ENCODE results near the gene CHFR.
"Not testable (repeated sequence)": the region's sequence is repeated elsewhere in the genome, so short reads cannot be mapped to it uniquely, and the experiment has no call there.

Gene CHFR

GRCh38 chr12:132812631-132813305 lies 74.6 kb downstream of the CHFR start:
- WGBS (ENCODE audit: insufficient coverage) = 95% methylated on average over 5 of the region's 8 CpGs
- CTCF ChIA-PET = interaction anchor here (1.2 kb wide), 1 partner anchor 10 kb away, joined by 3 read pairs; no protein-coding TSS in a partner anchor
- no peak overlapping the region for H3K27ac ChIP-seq (ENCODE audit: insufficient read depth in 1 of 2, low read depth in 1 of 2, low read length in 2 of 2, poor library complexity in 1 of 2, severe bottlenecking in 2 of 2)
- peaks cover 0 to 2% (median 0%) of the 10 kb centered on the region in 5 experiments for H3K9me3 ChIP-seq (ENCODE audit: control extremely low read depth in 1 of 5, control insufficient read depth in 4 of 5, insufficient read depth in 2 of 5, low read depth in 1 of 5, low read length in 4 of 5)
- no peak overlapping the region for H3K4me3 ChIP-seq (ENCODE audit: control insufficient read depth in 1 of 7, extremely low read depth in 1 of 7, insufficient read depth in 4 of 7, low read depth in 2 of 7, low read length in 6 of 7)
- H3K27me3 ChIP-seq (replicated peaks in 2 of 5; ENCODE audit: control insufficient read depth in 4 of 5, insufficient read depth in 5 of 5, low read length in 4 of 5) = no peaks in the 10 kb centered on the region
- H3K36me3 ChIP-seq (ENCODE audit: control insufficient read depth in 4 of 4, insufficient read depth in 4 of 4, low read length in 3 of 4) = peaks cover 12 to 62% (median 38%) of the 10 kb centered on the region in 4 experiments
- H3K4me1 ChIP-seq (ENCODE audit: control extremely low read depth in 1 of 4, control insufficient read depth in 4 of 4, insufficient read depth in 4 of 4, low read length in 3 of 4) = no peaks in the 10 kb centered on the region
- DNase-seq = peak in 2 of 3 donors; percentile 28 to 52
- POLR2A ChIA-PET = no interaction called here

GRCh38 chr12:132809391-132809790 lies 78.0 kb downstream of the CHFR start:
- CTCF ChIA-PET = interaction anchor here (0.9 to 1.4 kb wide), 2 partner anchors 35 to 41 kb away, joined by 3 read pairs; no protein-coding TSS in a partner anchor
- H3K27me3 ChIP-seq (replicated peaks in 2 of 5; ENCODE audit: control insufficient read depth in 4 of 5, insufficient read depth in 5 of 5, low read length in 4 of 5); H3K9me3 ChIP-seq (ENCODE audit: control extremely low read depth in 1 of 5, control insufficient read depth in 4 of 5, insufficient read depth in 2 of 5, low read depth in 1 of 5, low read length in 4 of 5); POLR2A ChIA-PET; H3K4me1 ChIP-seq (ENCODE audit: control extremely low read depth in 1 of 4, control insufficient read depth in 4 of 4, insufficient read depth in 4 of 4, low read length in 3 of 4); H3K4me3 ChIP-seq (ENCODE audit: control insufficient read depth in 1 of 7, extremely low read depth in 1 of 7, insufficient read depth in 4 of 7, low read depth in 2 of 7, low read length in 6 of 7); H3K27ac ChIP-seq (ENCODE audit: insufficient read depth in 1 of 2, low read depth in 1 of 2, low read length in 2 of 2, poor library complexity in 1 of 2, severe bottlenecking in 2 of 2): not testable (repeated sequence)
- 39% methylated on average over 6 of the region's 13 CpGs for WGBS (ENCODE audit: insufficient coverage)
- DNase-seq = peak in 2 of 3 donors; percentile 42 to 45
- H3K36me3 ChIP-seq (ENCODE audit: control insufficient read depth in 4 of 4, insufficient read depth in 4 of 4, low read length in 3 of 4) = peaks cover 6 to 63% (median 40%) of the 10 kb centered on the region in 4 experiments

GRCh38 chr12:132807295-132808092 lies 79.9 kb downstream of the CHFR start:
- peaks cover 2 to 65% (median 44%) of the 10 kb centered on the region in 4 experiments for H3K36me3 ChIP-seq (ENCODE audit: control insufficient read depth in 4 of 4, insufficient read depth in 4 of 4, low read length in 3 of 4)
- no peak overlapping the region for H3K27ac ChIP-seq (ENCODE audit: insufficient read depth in 1 of 2, low read depth in 1 of 2, low read length in 2 of 2, poor library complexity in 1 of 2, severe bottlenecking in 2 of 2)
- 93% methylated on average over 16 of the region's 25 CpGs for WGBS (ENCODE audit: insufficient coverage)
- DNase-seq = no peak
- H3K4me3 ChIP-seq (ENCODE audit: control insufficient read depth in 1 of 7, extremely low read depth in 1 of 7, insufficient read depth in 4 of 7, low read depth in 2 of 7, low read length in 6 of 7) = no peak overlapping the region
- no peaks in the 10 kb centered on the region for H3K4me1 ChIP-seq (ENCODE audit: control extremely low read depth in 1 of 4, control insufficient read depth in 4 of 4, insufficient read depth in 4 of 4, low read length in 3 of 4)
- ChIA-PET CTCF (interaction anchor here (1.0 to 2.2 kb wide), 4 partner anchors 13 to 54 kb away, joined by 3 to 6 read pairs (median 3); no protein-coding TSS in a partner anchor), POLR2A (no interaction called here)
- peaks cover 0 to 2% (median 0%) of the 10 kb centered on the region in 5 experiments for H3K9me3 ChIP-seq (ENCODE audit: control extremely low read depth in 1 of 5, control insufficient read depth in 4 of 5, insufficient read depth in 2 of 5, low read depth in 1 of 5, low read length in 4 of 5)
- no peaks in the 10 kb centered on the region for H3K27me3 ChIP-seq (replicated peaks in 2 of 5; ENCODE audit: control insufficient read depth in 4 of 5, insufficient read depth in 5 of 5, low read length in 4 of 5)

GRCh38 chr12:132806857-132807256 lies 80.5 kb downstream of the CHFR start:
- Histone ChIP-seq H3K27ac (ENCODE audit: insufficient read depth in 1 of 2, low read depth in 1 of 2, low read length in 2 of 2, poor library complexity in 1 of 2, severe bottlenecking in 2 of 2) (no peak overlapping the region), H3K9me3 (ENCODE audit: control extremely low read depth in 1 of 5, control insufficient read depth in 4 of 5, insufficient read depth in 2 of 5, low read depth in 1 of 5, low read length in 4 of 5) (peaks cover 0 to 2% (median 0%) of the 10 kb centered on the region in 5 experiments), H3K4me1 (ENCODE audit: control extremely low read depth in 1 of 4, control insufficient read depth in 4 of 4, insufficient read depth in 4 of 4, low read length in 3 of 4) (no peaks in the 10 kb centered on the region), H3K27me3 (replicated peaks in 2 of 5; ENCODE audit: control insufficient read depth in 4 of 5, insufficient read depth in 5 of 5, low read length in 4 of 5) (no peaks in the 10 kb centered on the region), H3K36me3 (ENCODE audit: control insufficient read depth in 4 of 4, insufficient read depth in 4 of 4, low read length in 3 of 4) (peaks cover 2 to 63% (median 43%) of the 10 kb centered on the region in 4 experiments), H3K4me3 (ENCODE audit: control insufficient read depth in 1 of 7, extremely low read depth in 1 of 7, insufficient read depth in 4 of 7, low read depth in 2 of 7, low read length in 6 of 7) (no peak overlapping the region)
- 99% methylated on average over 18 of the region's 18 CpGs for WGBS (ENCODE audit: insufficient coverage)
- DNase-seq = no peak
- ChIA-PET POLR2A (no interaction called here), CTCF (interaction anchor here (2.2 kb wide), 1 partner anchor 31 kb away, joined by 6 read pairs; no protein-coding TSS in a partner anchor)

- Histone ChIP-seq H3K27me3 (replicated peaks in 2 of 5; ENCODE audit: control insufficient read depth in 4 of 5, insufficient read depth in 5 of 5, low read length in 4 of 5) (no peaks in the 10 kb centered on the region), H3K9me3 (ENCODE audit: control extremely low read depth in 1 of 5, control insufficient read depth in 4 of 5, insufficient read depth in 2 of 5, low read depth in 1 of 5, low read length in 4 of 5) (no peaks in the 10 kb centered on the region), H3K36me3 (ENCODE audit: control insufficient read depth in 4 of 4, insufficient read depth in 4 of 4, low read length in 3 of 4) (peaks cover 6 to 77% (median 58%) of the 10 kb centered on the region in 4 experiments), H3K4me1 (ENCODE audit: control extremely low read depth in 1 of 4, control insufficient read depth in 4 of 4, insufficient read depth in 4 of 4, low read length in 3 of 4) (no peaks in the 10 kb centered on the region), H3K4me3 (ENCODE audit: control insufficient read depth in 1 of 7, extremely low read depth in 1 of 7, insufficient read depth in 4 of 7, low read depth in 2 of 7, low read length in 6 of 7) (no peak overlapping the region), H3K27ac (ENCODE audit: insufficient read depth in 1 of 2, low read depth in 1 of 2, low read length in 2 of 2, poor library complexity in 1 of 2, severe bottlenecking in 2 of 2) (no peak overlapping the region)
- ChIA-PET POLR2A (no interaction called here), CTCF (no interaction called here)
- WGBS (ENCODE audit: insufficient coverage) = 94% methylated on average over 13 of the region's 16 CpGs
- DNase-seq = no peak
Observed at GRCh38 chr12:132804426-132804861, 83.0 kb downstream of the CHFR start.

- Histone ChIP-seq H3K9me3 (ENCODE audit: control extremely low read depth in 1 of 5, control insufficient read depth in 4 of 5, insufficient read depth in 2 of 5, low read depth in 1 of 5, low read length in 4 of 5) (no peaks in the 10 kb centered on the region), H3K27me3 (replicated peaks in 2 of 5; ENCODE audit: control insufficient read depth in 4 of 5, insufficient read depth in 5 of 5, low read length in 4 of 5) (no peaks in the 10 kb centered on the region), H3K27ac (ENCODE audit: insufficient read depth in 1 of 2, low read depth in 1 of 2, low read length in 2 of 2, poor library complexity in 1 of 2, severe bottlenecking in 2 of 2) (no peak overlapping the region), H3K36me3 (ENCODE audit: control insufficient read depth in 4 of 4, insufficient read depth in 4 of 4, low read length in 3 of 4) (peaks cover 11 to 82% (median 62%) of the 10 kb centered on the region in 4 experiments), H3K4me3 (ENCODE audit: control insufficient read depth in 1 of 7, extremely low read depth in 1 of 7, insufficient read depth in 4 of 7, low read depth in 2 of 7, low read length in 6 of 7) (no peak overlapping the region), H3K4me1 (ENCODE audit: control extremely low read depth in 1 of 4, control insufficient read depth in 4 of 4, insufficient read depth in 4 of 4, low read length in 3 of 4) (no peaks in the 10 kb centered on the region)
- WGBS (ENCODE audit: insufficient coverage) = 96% methylated on average over 15 of the region's 15 CpGs
- no peak for DNase-seq
- CTCF ChIA-PET = no interaction called here
- POLR2A ChIA-PET = no interaction called here
Observed at GRCh38 chr12:132803888-132804287, 83.5 kb downstream of the CHFR start.

GRCh38 chr12:132803125-132803524 lies 84.3 kb downstream of the CHFR start:
- H3K4me1 ChIP-seq (ENCODE audit: control extremely low read depth in 1 of 4, control insufficient read depth in 4 of 4, insufficient read depth in 4 of 4, low read length in 3 of 4) = no peaks in the 10 kb centered on the region
- H3K9me3 ChIP-seq (ENCODE audit: control extremely low read depth in 1 of 5, control insufficient read depth in 4 of 5, insufficient read depth in 2 of 5, low read depth in 1 of 5, low read length in 4 of 5) = no peaks in the 10 kb centered on the region
- H3K27ac ChIP-seq (ENCODE audit: insufficient read depth in 1 of 2, low read depth in 1 of 2, low read length in 2 of 2, poor library complexity in 1 of 2, severe bottlenecking in 2 of 2) = no peak overlapping the region
- ChIA-PET POLR2A (no interaction called here), CTCF (no interaction called here)
- no peaks in the 10 kb centered on the region for H3K27me3 ChIP-seq (replicated peaks in 2 of 5; ENCODE audit: control insufficient read depth in 4 of 5, insufficient read depth in 5 of 5, low read length in 4 of 5)
- 99% methylated on average over 14 of the region's 14 CpGs for WGBS (ENCODE audit: insufficient coverage)
- no peak overlapping the region for H3K4me3 ChIP-seq (ENCODE audit: control insufficient read depth in 1 of 7, extremely low read depth in 1 of 7, insufficient read depth in 4 of 7, low read depth in 2 of 7, low read length in 6 of 7)
- peaks cover 11 to 83% (median 63%) of the 10 kb centered on the region in 4 experiments for H3K36me3 ChIP-seq (ENCODE audit: control insufficient read depth in 4 of 4, insufficient read depth in 4 of 4, low read length in 3 of 4)
- DNase-seq = no peak

Measured in common myeloid progenitor, CD34-positive (primary cell).